Measurements from ENCODE around the gene HIC1. TPM values are rescaled to one million over a fixed set of nuclear protein-coding genes. Genes with fewer than 3 reads are reported as not detected.

HIC1 gene
- total RNA-seq, 1 experiment from 2014 or later = 0.59 TPM

DNA sequence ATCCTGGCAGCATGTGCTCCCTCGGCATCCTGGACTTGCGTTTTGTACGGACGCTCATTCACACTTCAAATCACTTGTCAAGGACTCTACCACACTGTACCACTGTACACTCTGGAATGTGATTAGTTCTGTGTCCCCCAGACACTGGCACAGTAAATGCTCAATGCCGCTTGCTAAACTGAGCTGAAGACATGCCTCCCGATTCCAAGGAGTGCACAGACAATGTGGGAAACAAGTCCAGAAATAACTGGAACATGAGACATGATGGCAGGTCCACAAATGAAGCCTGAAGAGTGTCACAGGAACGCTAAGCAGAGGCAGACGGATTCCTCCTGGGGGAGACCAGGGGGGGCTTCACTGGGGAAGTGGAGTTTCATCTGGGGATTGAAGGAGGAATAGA lies 22.1 kb downstream of the HIC1 start:
- Mint-ChIP-seq H3K4me1 (ENCODE audit: low read depth, unreplicated experiment) (peaks cover 4% of the 10 kb centered on the region), H3K4me3 (ENCODE audit: unreplicated experiment) (no peak overlapping the region), H3K27ac (ENCODE audit: unreplicated experiment) (no peak overlapping the region), H3K9me3 (ENCODE audit: unreplicated experiment) (no peaks in the 10 kb centered on the region), H3K27me3 (ENCODE audit: insufficient read depth, unreplicated experiment) (no peaks in the 10 kb centered on the region), H3K36me3 (ENCODE audit: insufficient read depth, unreplicated experiment) (peaks cover 17% of the 10 kb centered on the region)
- intact Hi-C loops (cut with micrococcal nuclease; ENCODE audit: unreplicated experiment) = no loop called here
- H3K36me3 ChIP-seq (ENCODE audit: control insufficient read depth, insufficient read depth, low read length) = peaks cover 4% of the 10 kb centered on the region; the same call in 1 of the 2 replicates
- TF ChIP-seq, protein P1, sequence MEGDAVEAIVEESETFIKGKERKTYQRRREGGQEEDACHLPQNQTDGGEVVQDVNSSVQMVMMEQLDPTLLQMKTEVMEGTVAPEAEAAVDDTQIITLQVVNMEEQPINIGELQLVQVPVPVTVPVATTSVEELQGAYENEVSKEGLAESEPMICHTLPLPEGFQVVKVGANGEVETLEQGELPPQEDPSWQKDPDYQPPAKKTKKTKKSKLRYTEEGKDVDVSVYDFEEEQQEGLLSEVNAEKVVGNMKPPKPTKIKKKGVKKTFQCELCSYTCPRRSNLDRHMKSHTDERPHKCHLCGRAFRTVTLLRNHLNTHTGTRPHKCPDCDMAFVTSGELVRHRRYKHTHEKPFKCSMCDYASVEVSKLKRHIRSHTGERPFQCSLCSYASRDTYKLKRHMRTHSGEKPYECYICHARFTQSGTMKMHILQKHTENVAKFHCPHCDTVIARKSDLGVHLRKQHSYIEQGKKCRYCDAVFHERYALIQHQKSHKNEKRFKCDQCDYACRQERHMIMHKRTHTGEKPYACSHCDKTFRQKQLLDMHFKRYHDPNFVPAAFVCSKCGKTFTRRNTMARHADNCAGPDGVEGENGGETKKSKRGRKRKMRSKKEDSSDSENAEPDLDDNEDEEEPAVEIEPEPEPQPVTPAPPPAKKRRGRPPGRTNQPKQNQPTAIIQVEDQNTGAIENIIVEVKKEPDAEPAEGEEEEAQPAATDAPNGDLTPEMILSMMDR (IDR thresholded peaks at IDR 0.05; ENCODE audit: insufficient read depth in 1 of 2, low read depth in 1 of 2, low read length in 1 of 2, severe bottlenecking in 1 of 2, unreplicated experiment in 1 of 2) = no peak
- DNase-seq = no peak
- H3K4me1 ChIP-seq = peaks cover 8% of the 10 kb centered on the region
- H3K4me3 ChIP-seq (ENCODE audit: low read depth, low read length) = no peak overlapping the region
- POLR2A ChIA-PET = no interaction called here
- H3K27me3 ChIP-seq (replicated peaks; ENCODE audit: control insufficient read depth, insufficient read depth, low read length) = no peaks in the 10 kb centered on the region
- BruUV-seq (replicated peaks) = no TSS peak
- CTCF ChIA-PET = no interaction called here
- no peaks in the 10 kb centered on the region for H3K9me3 ChIP-seq

DNA sequence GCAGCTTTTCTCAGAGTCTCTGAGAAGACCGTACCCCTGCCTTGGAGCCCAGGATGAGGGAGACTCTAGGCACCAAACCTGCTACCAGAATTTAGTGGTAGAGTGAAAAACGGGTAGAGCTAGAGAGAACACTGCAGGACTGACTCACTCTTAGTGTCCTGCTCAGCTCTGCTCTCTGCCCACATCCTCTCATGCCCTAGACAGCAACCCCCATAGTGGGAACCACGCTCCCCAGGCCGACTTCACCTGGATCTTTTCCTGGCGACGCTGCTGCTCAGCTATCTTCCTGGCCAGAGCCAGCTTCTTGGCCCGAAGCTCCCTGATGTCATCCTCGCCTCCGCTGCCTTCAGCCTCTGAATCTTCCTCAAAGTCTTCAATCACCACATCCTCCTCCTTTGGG lies 26.7 kb downstream of the HIC1 start:
- H3K9me3 ChIP-seq = no peaks in the 10 kb centered on the region
- no peaks in the 10 kb centered on the region for H3K9me3 Mint-ChIP-seq (ENCODE audit: unreplicated experiment)
- peaks cover 37% of the 10 kb centered on the region for H3K4me1 ChIP-seq
- H3K36me3 ChIP-seq (ENCODE audit: control insufficient read depth, insufficient read depth, low read length) = peaks cover 7% of the 10 kb centered on the region; the same call in 1 of the 2 replicates
- no peak overlapping the region for H3K4me3 Mint-ChIP-seq (ENCODE audit: unreplicated experiment)
- H3K4me3 ChIP-seq (ENCODE audit: low read depth, low read length) = no peak overlapping the region
- ChIA-PET CTCF (interaction anchor here (0.8 kb wide), 1 partner anchor 228 kb away, joined by 3 read pairs; no protein-coding TSS in a partner anchor), POLR2A (no interaction called here)
- no TSS peak for BruUV-seq (replicated peaks)
- H3K4me1 Mint-ChIP-seq (ENCODE audit: low read depth, unreplicated experiment) = peaks cover 39% of the 10 kb centered on the region
- intact Hi-C loops (cut with micrococcal nuclease; ENCODE audit: unreplicated experiment) = no loop called here
- no peak for DNase-seq
- H3K27me3 Mint-ChIP-seq (ENCODE audit: insufficient read depth, unreplicated experiment) = no peaks in the 10 kb centered on the region
- peaks cover 21% of the 10 kb centered on the region for H3K36me3 Mint-ChIP-seq (ENCODE audit: insufficient read depth, unreplicated experiment)
- TF ChIP-seq, protein P1 (IDR thresholded peaks at IDR 0.05; ENCODE audit: insufficient read depth in 1 of 2, low read depth in 1 of 2, low read length in 1 of 2, severe bottlenecking in 1 of 2, unreplicated experiment in 1 of 2) = no peak
- no peaks in the 10 kb centered on the region for H3K27me3 ChIP-seq (replicated peaks; ENCODE audit: control insufficient read depth, insufficient read depth, low read length)
- H3K27ac Mint-ChIP-seq (ENCODE audit: unreplicated experiment) = no peak overlapping the region

DNA sequence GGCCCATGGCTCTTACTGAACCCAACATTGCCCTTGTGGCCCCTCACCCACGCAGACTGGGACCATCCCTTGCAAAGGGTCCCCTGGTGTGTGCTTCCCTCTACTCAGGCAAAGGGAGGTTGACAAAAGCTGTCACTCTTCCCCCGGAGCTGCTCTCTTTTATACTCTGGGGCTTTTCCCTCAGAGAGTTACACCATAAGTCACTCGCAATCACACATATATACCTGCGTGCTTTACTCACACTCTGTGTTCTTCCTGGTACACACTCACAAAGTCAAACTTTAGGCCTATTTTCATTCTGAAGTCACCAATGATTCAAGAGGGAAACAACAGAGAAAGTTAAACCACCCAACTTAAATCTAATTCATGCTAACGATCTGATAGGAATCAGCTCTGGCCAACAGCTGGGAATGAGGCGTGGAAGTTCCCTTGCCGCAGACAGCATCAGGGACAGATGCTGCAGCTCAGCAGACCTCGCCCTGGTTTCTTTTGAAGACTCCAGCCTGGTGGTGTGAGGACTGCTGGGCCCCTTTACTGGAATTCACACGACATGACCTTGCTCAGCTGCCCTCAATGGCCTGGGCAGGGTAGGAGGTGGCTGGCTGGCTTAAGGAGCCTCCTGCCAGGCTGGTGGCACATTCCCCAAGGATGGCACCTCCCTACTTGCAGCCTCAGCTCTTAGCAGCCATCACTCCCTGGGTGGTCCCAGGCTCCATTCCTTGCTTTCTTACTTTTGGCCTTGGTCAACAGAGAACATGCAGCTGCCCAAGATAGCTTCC lies 27.3 kb downstream of the HIC1 start:
- H3K27ac Mint-ChIP-seq (ENCODE audit: unreplicated experiment) = no peak overlapping the region
- H3K36me3 Mint-ChIP-seq (ENCODE audit: insufficient read depth, unreplicated experiment) = peaks cover 17% of the 10 kb centered on the region
- ChIA-PET CTCF (interaction anchor here (0.8 to 2.3 kb wide), 2 partner anchors 27 to 228 kb away, joined by 3 to 13 read pairs; partner anchors contain the start of gene HIC1), POLR2A (no interaction called here)
- no peak overlapping the region for H3K4me3 Mint-ChIP-seq (ENCODE audit: unreplicated experiment)
- H3K4me1 Mint-ChIP-seq (ENCODE audit: low read depth, unreplicated experiment) = peaks cover 39% of the 10 kb centered on the region
- no peaks in the 10 kb centered on the region for H3K27me3 Mint-ChIP-seq (ENCODE audit: insufficient read depth, unreplicated experiment)
- H3K9me3 ChIP-seq = no peaks in the 10 kb centered on the region
- TF ChIP-seq, protein P1 (IDR thresholded peaks at IDR 0.05; ENCODE audit: insufficient read depth in 1 of 2, low read depth in 1 of 2, low read length in 1 of 2, severe bottlenecking in 1 of 2, unreplicated experiment in 1 of 2) = no peak
- no peaks in the 10 kb centered on the region for H3K27me3 ChIP-seq (replicated peaks; ENCODE audit: control insufficient read depth, insufficient read depth, low read length)
- intact Hi-C loops (cut with micrococcal nuclease; ENCODE audit: unreplicated experiment) = no loop called here
- no peak overlapping the region for H3K4me3 ChIP-seq (ENCODE audit: low read depth, low read length)
- peaks cover 5% of the 10 kb centered on the region; the same call in 1 of the 2 replicates for H3K36me3 ChIP-seq (ENCODE audit: control insufficient read depth, insufficient read depth, low read length)
- H3K4me1 ChIP-seq = peaks cover 37% of the 10 kb centered on the region
- no peak for DNase-seq
- BruUV-seq (replicated peaks) = no TSS peak
- no peaks in the 10 kb centered on the region for H3K9me3 Mint-ChIP-seq (ENCODE audit: unreplicated experiment)

Measured in Caco-2 (cell line).